ENCODE results near the gene TMEM179B.

- TF ChIP-seq, protein P1, sequence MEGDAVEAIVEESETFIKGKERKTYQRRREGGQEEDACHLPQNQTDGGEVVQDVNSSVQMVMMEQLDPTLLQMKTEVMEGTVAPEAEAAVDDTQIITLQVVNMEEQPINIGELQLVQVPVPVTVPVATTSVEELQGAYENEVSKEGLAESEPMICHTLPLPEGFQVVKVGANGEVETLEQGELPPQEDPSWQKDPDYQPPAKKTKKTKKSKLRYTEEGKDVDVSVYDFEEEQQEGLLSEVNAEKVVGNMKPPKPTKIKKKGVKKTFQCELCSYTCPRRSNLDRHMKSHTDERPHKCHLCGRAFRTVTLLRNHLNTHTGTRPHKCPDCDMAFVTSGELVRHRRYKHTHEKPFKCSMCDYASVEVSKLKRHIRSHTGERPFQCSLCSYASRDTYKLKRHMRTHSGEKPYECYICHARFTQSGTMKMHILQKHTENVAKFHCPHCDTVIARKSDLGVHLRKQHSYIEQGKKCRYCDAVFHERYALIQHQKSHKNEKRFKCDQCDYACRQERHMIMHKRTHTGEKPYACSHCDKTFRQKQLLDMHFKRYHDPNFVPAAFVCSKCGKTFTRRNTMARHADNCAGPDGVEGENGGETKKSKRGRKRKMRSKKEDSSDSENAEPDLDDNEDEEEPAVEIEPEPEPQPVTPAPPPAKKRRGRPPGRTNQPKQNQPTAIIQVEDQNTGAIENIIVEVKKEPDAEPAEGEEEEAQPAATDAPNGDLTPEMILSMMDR (IDR thresholded peaks at IDR 0.05), result no peak
- no peak for TF ChIP-seq POLR2A (IDR thresholded peaks at IDR 0.05)
- no peak for TF ChIP-seq POLR2AphosphoS5 (IDR thresholded peaks at IDR 0.05)
- TF ChIP-seq EP300 (IDR thresholded peaks at IDR 0.05), result no peak
These were observed 48.1 kb downstream of the TMEM179B start for GRCh38 chr11:62835336-62835735.

Measured in sigmoid colon (tissue), 4 donors.